Activated T-helper 1 cell treated with Interleukin-2 at 50 U/mL for 16 hours (primary cell): Measurements from ENCODE around the gene TMC6.
A peak's percentile ranks its signal among the peaks of the same experiment; 100 is the strongest.
"Not testable (repeated sequence)": the region's sequence is repeated elsewhere in the genome, so short reads cannot be mapped to it uniquely, and the experiment has no call there.

Experiments used
- DNase-seq: peaks from one replicate; pipeline ENCODE4 v3.0.0-alpha.2; 2020; ENCODE audit warnings: low read depth

The TMC6 gene

GRCh38 chr17:78124836-78125137 is 3.8 kb downstream of the TMC6 start:
- DNase-seq: no peak

DNA sequence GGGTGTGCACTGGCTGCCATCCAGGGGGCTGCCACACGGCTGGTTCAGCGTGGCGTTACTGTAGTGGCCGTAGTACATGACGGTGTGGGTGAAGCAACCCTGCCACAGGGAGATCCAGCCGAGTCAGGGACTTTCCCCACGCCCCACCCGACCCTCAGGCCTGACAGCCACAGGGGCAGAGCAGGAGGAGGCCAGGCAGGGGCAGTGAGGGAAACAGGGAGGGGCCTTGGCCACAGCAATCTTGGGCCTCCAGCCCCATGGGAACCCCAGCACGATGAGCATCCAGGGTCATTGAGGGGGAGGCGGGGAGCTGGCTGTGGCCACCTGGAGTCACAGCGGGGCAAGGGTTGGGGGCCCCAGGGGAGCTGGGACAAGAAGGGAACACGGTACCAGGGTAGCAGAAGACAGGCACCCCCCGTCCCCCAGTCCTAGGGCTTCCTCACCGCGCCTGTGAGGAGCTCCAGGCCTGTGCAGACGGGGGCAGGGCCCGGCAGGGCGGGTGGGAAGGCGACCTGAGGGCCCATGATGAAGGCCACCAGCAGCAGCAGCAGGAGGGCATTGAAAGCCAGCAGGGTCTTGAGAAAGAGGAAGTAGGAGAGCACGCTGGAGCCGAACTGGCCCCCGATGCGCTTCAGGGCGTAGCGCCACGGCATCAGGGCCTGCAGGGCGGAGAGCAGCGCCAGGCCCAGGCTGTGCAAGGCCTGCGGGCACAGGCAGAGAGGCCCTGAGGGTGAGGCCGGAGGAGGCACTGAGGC is 4.3 kb downstream of the TMC6 start:
- DNase-seq: no peak

DNA sequence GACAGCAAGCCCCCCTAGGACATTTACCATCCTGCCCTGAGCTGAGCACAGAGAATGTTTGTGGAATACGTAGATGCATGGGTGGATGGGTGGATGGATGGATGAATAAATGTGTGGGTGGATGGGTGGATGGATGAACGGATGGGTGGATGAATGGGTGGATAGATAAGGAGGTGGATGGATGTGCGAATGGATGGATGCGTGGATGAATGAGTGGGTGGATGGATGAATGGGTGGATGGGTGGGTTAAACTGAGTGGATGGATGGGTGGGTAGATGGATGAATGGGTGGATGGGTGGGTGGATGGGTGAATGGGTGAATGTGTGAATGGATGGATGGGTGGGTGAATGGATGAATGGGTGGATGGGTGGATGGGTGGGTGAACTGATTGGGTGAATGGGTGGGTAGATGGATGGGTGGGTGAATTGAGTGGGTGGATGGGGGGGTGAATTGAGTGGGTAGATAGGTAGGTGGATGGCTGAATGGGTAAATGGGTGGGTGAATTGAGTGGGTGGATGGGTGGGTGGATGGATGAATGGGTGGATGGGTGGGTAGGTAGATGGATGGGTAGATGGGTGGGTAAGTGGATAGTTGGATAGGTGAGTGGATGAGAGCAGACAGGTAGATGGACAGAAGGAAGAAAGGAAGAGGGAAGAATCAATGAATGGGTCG is 5.2 kb downstream of the TMC6 start:
- no peak for DNase-seq

GRCh38 chr17:78122931-78123249 is 5.7 kb downstream of the TMC6 start:
- no peak for DNase-seq

DNA sequence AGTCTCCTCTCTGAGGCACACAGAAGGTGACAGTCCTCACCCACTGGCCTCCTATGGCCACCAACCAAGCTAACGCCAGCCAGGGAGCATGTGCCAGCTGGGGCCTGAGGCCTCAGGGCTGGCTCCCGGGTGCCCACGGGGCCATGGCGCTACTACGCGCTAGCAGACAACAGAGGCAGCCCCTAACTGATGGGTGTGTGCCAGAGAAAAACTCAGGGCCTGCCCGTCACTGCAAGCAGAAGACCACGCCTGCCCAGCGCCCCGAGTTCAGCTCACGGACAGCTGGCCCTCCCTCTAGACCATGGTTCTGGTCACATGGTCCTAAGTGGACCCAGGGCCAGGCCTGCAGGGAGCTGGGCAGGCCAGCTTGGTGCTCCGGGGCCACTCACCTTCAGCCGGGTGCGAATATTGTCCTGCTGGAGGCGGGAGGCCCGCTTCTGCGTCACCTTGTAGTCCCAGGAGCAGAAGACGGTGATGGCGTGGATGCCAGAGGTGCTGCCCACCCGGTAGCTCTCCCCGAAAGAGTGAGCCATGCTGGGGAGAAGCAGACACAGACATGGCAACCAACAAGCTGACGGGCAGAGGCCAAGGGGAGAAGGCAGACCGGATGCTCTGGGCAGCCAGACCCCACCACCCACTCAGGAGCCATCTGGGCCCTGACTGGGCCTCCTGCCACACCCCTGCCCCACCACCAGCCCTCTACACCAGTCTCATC is 6.2 kb downstream of the TMC6 start:
- no peak for DNase-seq

GRCh38 chr17:78121801-78122215 is 6.7 kb downstream of the TMC6 start:
- DNase-seq: no peak

DNA sequence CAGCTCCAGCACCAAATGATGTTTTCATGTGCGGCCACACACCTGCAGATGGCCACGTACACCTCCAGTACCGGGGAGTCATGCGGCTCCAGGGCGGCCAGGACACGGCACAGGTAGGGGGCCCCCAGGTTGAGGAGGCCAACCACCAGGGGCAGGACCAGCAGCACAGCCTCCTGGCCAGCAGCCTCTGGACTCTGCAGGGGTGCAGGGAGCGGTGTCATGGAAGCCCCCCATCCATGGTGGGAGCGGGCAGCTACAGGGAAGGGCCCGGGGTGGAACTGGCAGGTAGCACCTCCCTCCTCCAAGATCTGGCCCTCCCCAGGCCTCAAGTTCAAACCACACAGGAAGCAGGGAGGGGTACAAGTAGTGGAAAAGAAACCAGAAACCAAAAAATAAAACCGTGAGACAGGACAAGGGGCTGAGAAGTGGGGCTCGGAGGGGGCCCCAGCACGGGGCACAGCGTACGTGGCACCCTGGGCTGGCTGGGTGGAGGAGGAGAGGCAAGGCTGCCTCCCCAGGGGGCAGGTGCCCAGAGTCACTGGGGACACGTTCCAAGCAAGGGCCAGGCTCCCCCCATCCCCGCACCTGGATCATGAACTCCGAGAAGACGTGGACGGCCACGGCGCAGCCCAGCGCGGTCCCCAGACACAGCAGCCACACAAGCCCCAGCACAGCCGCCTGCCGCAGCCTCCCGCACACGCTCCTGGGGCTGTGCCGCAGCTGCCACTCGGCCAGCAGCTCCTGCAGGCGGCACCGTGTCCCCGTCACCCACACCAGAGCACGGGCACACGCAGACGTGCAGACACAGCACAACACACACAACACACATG is 7.4 kb downstream of the TMC6 start:
- DNase-seq: peak; percentile 49

DNA sequence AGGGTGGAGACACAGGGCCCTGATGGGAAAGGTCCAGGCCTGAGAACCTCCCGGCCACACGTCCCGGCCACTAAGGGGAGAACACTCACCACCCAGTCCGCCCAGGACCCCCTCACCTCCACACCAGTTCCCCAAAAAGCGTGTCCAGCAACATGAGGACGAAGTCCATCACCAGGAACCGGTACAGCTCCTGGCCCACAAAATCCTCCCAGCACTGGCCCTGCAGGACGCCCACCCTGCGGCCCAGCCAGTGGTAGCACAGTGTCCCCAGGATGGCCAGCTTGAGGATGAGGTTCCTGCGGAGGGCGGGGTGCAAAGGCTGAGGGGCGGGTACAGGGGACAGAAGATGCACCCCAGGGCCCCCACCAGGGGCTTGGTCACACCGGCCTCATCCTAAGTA is 8.0 kb downstream of the TMC6 start:
- DNase-seq: no peak

DNA sequence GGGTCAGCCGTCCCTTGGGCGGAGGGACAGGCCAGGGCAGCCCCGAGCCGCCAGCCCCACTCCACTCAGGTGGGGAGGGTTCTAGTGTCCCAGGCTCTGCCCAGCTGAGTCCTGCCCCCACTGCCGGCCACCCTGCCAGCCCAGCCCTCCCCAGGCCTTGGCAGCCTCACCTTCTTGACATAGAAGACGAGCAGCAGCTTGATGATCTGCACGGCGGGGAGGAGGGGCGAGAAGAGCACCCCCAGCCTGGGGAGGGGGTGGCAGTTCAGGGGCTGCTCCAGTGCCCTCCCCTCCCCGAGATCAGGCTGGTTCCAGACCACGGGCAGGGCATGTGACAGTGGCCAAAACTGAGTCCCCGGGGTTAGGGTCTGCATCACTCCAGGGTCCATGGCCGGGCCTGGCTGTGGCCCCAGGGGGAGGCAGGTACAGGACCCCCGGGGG is 9.7 kb downstream of the TMC6 start:
- DNase-seq: no peak

GRCh38 chr17:78117027-78117981 is 11.3 kb downstream of the TMC6 start:
- DNase-seq: no peak

- no peak for DNase-seq
Measured at GRCh38 chr17:78116411-78116810, 12.1 kb downstream of the TMC6 start.

DNA sequence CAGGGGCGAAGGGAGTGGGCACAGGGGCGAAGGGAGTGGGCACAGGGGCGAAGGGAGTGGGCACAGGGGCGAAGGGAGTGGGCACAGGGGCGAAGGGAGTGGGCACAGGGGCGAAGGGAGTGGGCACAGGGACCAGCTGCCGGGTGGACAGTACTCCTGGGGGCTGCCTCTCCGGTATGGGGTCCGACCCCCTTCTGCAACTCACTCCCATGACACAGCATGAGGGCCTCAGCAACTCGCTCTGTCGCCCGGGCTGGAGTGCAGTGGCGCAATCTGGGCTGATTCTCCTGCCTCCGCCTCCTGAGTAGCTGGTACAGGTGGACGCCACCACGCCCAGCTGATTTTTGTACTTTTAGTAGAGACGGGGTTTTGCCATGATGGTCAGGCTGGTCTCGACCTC is 12.8 kb downstream of the TMC6 start:
- DNase-seq: not testable (repeated sequence)

DNA sequence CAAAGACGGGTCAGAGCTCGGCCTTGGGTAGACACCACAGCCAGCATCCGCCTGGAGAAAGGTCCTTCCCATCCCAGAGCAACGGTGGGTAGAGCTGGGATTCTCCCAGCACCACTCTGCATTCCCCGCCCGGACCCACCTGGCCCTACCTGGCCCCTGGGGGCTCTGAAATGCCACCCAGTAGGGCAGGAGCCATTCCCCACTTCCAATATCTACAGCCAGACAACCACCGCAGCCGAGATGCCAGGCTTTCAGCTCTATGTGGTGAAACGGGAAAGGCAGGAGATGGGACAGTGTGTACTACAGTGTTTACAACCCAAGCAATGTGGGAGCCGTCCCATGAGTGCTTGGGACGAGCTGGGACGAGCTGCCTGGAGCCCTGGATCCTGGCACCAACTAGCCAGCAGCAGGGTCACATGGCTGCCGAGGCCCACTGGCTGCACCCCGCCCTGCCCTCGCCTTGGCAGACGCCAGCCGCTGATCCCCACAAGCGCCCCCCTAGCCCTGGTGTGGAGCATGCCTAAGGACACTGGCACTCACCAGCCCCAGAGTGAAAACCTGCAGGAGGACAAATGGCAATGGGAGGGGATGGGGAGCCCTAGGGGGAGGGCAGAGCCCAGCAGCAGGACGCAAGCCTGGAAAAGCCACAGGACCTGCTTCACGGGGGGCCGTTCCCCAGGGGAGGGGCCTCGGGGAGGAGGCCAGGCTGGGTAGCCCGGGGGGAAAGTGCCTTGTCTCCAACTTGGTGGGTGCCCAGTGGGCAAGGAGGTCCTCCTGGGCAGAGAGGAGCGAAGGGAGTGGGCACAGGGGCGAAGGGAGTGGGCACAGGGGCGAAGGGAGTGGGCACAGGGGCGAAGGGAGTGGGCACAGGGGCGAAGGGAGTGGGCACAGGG is 13.5 kb downstream of the TMC6 start:
- no peak for DNase-seq

GRCh38 chr17:78113804-78114785 is 14.5 kb downstream of the TMC6 start:
- no peak for DNase-seq

DNA sequence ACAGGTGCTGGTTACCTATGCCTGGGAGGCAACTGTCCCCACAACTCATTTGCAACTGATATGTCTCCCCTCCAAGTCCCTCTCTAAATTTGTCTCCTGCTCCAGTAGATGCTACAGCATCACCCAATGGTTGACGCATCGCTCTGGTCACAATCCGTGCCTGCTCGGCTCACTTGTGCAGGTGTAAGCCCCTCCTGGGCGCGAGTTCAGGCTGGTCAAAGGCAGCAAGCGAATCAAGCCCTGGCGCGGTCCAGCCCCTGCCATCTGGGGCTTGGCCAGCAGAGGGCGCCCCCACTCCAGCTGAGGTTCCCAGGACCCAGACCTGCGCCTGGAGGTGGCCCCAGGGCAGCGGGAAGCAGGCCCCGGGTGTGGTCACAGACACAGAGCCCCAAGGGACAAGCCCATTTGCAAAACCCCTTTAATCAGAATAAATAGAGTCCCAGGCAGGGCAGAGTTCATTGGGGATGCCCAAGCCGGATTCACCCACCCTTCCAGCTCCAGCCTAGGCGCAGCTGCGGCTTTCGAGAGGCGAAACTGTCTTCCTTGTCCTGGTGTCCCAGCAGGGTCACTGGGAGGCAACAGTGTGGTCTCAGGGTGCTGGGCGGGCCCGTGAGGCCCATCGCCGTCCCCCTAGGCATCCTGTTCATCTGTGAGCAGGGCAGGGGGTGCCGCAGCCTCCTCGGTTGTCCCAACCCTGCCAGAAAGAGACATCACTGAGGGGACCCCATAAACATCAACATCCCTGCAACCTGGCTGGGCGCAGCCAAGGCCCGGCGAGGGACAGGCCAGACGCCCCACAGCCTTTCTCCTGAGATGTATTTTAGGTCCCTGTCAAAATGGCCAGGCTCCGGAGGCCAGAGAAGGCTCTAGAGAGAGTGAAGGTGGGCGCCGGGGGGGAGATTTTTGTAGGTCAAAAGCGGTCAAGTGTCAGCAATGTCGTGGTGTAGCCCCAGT is 15.8 kb downstream of the TMC6 start:
- peak; percentile 69 for DNase-seq

GRCh38 chr17:78111727-78112517 is 16.6 kb downstream of the TMC6 start:
- DNase-seq: no peak
